HG02759 (cell line): ENCODE results near the gene NUDT8.
"Not testable (repeated sequence)": the region's sequence is repeated elsewhere in the genome, so short reads cannot be mapped to it uniquely, and the experiment has no call there.

Source experiments
- ATAC-seq: cut with Tn5 transposase; IDR thresholded peaks from one replicate; pipeline ENCODE4 v1.9.1; 2021; ENCODE audit warnings: mild to moderate bottlenecking, moderate library complexity; ENCODE audit not compliant: unreplicated experiment

Gene NUDT8

GRCh38 chr11:67613960-67614715 lies 15.6 kb downstream of the NUDT8 start:
- ATAC-seq = peak; percentile 86

- ATAC-seq = no peak
Observed at GRCh38 chr11:67613313-67613959, 16.3 kb downstream of the NUDT8 start.

GRCh38 chr11:67612751-67613150 lies 17.0 kb downstream of the NUDT8 start:
- no peak for ATAC-seq

- no peak for ATAC-seq
Observed at GRCh38 chr11:67611704-67612587, 17.8 kb downstream of the NUDT8 start.

GRCh38 chr11:67611165-67611564 lies 18.6 kb downstream of the NUDT8 start:
- no peak for ATAC-seq

- ATAC-seq = no peak
Observed at GRCh38 chr11:67610302-67610868, 19.4 kb downstream of the NUDT8 start.

GRCh38 chr11:67609316-67609715 lies 20.4 kb downstream of the NUDT8 start:
- no peak for ATAC-seq

GRCh38 chr11:67608486-67608885 lies 21.3 kb downstream of the NUDT8 start:
- no peak for ATAC-seq

- ATAC-seq = no peak
Observed at GRCh38 chr11:67607507-67607906, 22.2 kb downstream of the NUDT8 start.

GRCh38 chr11:67606492-67607295 lies 23.0 kb downstream of the NUDT8 start, which contains the start of gene NDUFV1:
NDUFV1 (plus strand) TSS chr11:67606936; CDS start chr11:67607005, 69 bp downstream.
- peak; percentile 95 for ATAC-seq

GRCh38 chr11:67606093-67606491 lies 23.6 kb downstream of the NUDT8 start:
- no peak for ATAC-seq

- ATAC-seq = no peak
Observed at GRCh38 chr11:67605231-67606011, 24.3 kb downstream of the NUDT8 start.

- no peak for ATAC-seq
Observed at GRCh38 chr11:67604815-67605214, 24.9 kb downstream of the NUDT8 start.

GRCh38 chr11:67604119-67604518 lies 25.6 kb downstream of the NUDT8 start:
- not testable (repeated sequence) for ATAC-seq

- no peak for ATAC-seq
Observed at GRCh38 chr11:67601098-67601497, 28.6 kb downstream of the NUDT8 start.

- ATAC-seq = peak; percentile 68
Observed at GRCh38 chr11:67600324-67601029, 29.3 kb downstream of the NUDT8 start.

GRCh38 chr11:67599149-67599548 lies 30.6 kb downstream of the NUDT8 start:
- no peak for ATAC-seq

GRCh38 chr11:67597963-67598362 lies 31.8 kb downstream of the NUDT8 start:
- not testable (repeated sequence) for ATAC-seq

- ATAC-seq = not testable (repeated sequence)
Observed at GRCh38 chr11:67597458-67597857, 32.3 kb downstream of the NUDT8 start.
